OCI-LY7 (cell line): ENCODE results near the gene CMSS1. TPM values are rescaled to one million over a fixed set of nuclear protein-coding genes. Genes with fewer than 3 reads are reported as not detected.

Source experiments
- BruUV-seq: library from RNA; stranded (reverse); fragments of 400-500 nt; replicated peaks from 2 replicates; lab custom pipeline; 2021; lab: Mats Ljungman, UMichigan
- CTCF ChIA-PET: fragments of 300-600 bp; sonication (Branson Sonifier 250); formaldehyde crosslinking; loops from one replicate; lab custom pipeline; 2022; ENCODE audit warnings: antibody characterized with exemption; ENCODE audit not compliant: unreplicated experiment; lab: Charles Lee
- POLR2A ChIA-PET: fragments of 300-600 bp; sonication (Branson Sonifier 250); formaldehyde crosslinking; loops from one replicate; lab custom pipeline; 2022; ENCODE audit warnings: antibody characterized with exemption; lab: Charles Lee
- DNase-seq: peaks from one replicate; pipeline ENCODE4 v3.0.0-alpha.2; 2015; ENCODE audit warnings: low spot score
- H2AFZ ChIP-seq: fragments of 200-600 bp; sonication (generic), shearing (Covaris generic); 2 replicates; pipeline ENCODE4 v1.6.1; 2014; ENCODE audit warnings: mild to moderate bottlenecking, antibody characterized with exemption, low read length, moderate library complexity
- H3K27ac ChIP-seq: fragments of 200-600 bp; sonication (generic); 2 replicates; pipeline ENCODE4 v1.5.1; 2014; ENCODE audit warnings: mixed run types, low read depth, mild to moderate bottlenecking, moderate library complexity, low read length, inconsistent platforms; ENCODE audit not compliant: poor library complexity, severe bottlenecking
- H3K36me3 ChIP-seq: fragments of 200-600 bp; sonication (generic); 2 replicates; pipeline ENCODE4 v1.6.1; 2014; ENCODE audit warnings: mild to moderate bottlenecking, antibody characterized with exemption, low read length, moderate library complexity, mixed read lengths; ENCODE audit not compliant: insufficient read depth
- H3K4me1 ChIP-seq: fragments of 200-600 bp; sonication (generic); 2 replicates; pipeline ENCODE4 v1.5.1; 2014; ENCODE audit warnings: mild to moderate bottlenecking, low read length; ENCODE audit not compliant: insufficient read depth, poor library complexity, severe bottlenecking
- H3K4me2 ChIP-seq: fragments of 200-600 bp; sonication (generic); 2 replicates; pipeline ENCODE4 v1.6.1; 2014; ENCODE audit warnings: mild to moderate bottlenecking, low read length
- H3K4me3 ChIP-seq: fragments of 200-600 bp; sonication (generic); 2 replicates; pipeline ENCODE4 v1.5.1; 2014; ENCODE audit warnings: mild to moderate bottlenecking, low read depth, low read length; ENCODE audit not compliant: poor library complexity, severe bottlenecking
- H3K79me2 ChIP-seq: fragments of 200-600 bp; sonication (generic); 2 replicates; pipeline ENCODE4 v1.6.1; 2016; ENCODE audit warnings: low read depth, mild to moderate bottlenecking, low read length, moderate library complexity, mixed read lengths; ENCODE audit not compliant: insufficient read depth
- H3K9me2 ChIP-seq: fragments of 200-600 bp; sonication (generic); 2 replicates; pipeline ENCODE4 v1.6.1; 2016; ENCODE audit warnings: mild to moderate bottlenecking, low read length, mixed read lengths; ENCODE audit not compliant: insufficient read depth
- H3K9me3 ChIP-seq: fragments of 200-600 bp; sonication (generic); 2 replicates; pipeline ENCODE4 v1.6.1; 2014; ENCODE audit warnings: mild to moderate bottlenecking, mixed run types, low read length, mixed read lengths
- H4K20me1 ChIP-seq: fragments of 200-600 bp; sonication (generic); 2 replicates; pipeline ENCODE4 v1.6.1; 2014; ENCODE audit warnings: mild to moderate bottlenecking, antibody characterized with exemption, low read length, moderate library complexity, mixed read lengths; ENCODE audit not compliant: insufficient read depth
- CTCF ChIP-seq: fragments of 200-600 bp; sonication (generic); conservative IDR thresholded peaks from 2 replicates; pipeline ENCODE4 v1.5.1; 2014; ENCODE audit warnings: mild to moderate bottlenecking, antibody characterized with exemption, low read length, moderate library complexity, mixed read lengths
- EZH2phosphoT487 ChIP-seq: fragments of 200-600 bp; sonication (generic); IDR thresholded peaks from 2 replicates; pipeline ENCODE4 v1.6.1; 2018; ENCODE audit warnings: low read depth, borderline replicate concordance, mild to moderate bottlenecking, mixed run types, antibody characterized with exemption, low read length, moderate library complexity, mixed read lengths
- intact Hi-C: fragments of 100-400 bp; cut with micrococcal nuclease; formaldehyde crosslinking; loops from one replicate; pipeline ENCODE4 v1.10.0; 2022; ENCODE audit not compliant: unreplicated experiment
- total RNA-seq, 2 experiments: library from RNA; depleted of rRNA in 1 of 2; stranded (reverse); fragments of >200 nt in 1 of 2; shearing (Covaris generic) in 1 of 2; gene quantifications; 2 replicates each; pipeline ENCODE4 v1.2.3, GENCODE V29; 2014 to 2022

Gene CMSS1
- total RNA-seq, 2 experiments from 2014 or later: 25.7 to 46.6 TPM

GRCh38 chr3:100216713-100217112, 399.1 kb downstream of the CMSS1 start:
- H3K4me3 ChIP-seq: no peak overlapping the region
- intact Hi-C loops: no loop called here
- no peak overlapping the region for H2AFZ ChIP-seq
- H3K9me3 ChIP-seq: peaks cover 5% of the 10 kb centered on the region; the same call in 1 of the 2 replicates
- ChIA-PET CTCF (no interaction called here), POLR2A (no interaction called here)
- H3K27ac ChIP-seq: no peak overlapping the region
- TF ChIP-seq CTCF: no peak
- TF ChIP-seq EZH2phosphoT487: no peak
- H3K4me2 ChIP-seq: no peak overlapping the region
- no peak for DNase-seq
- no peaks in the 10 kb centered on the region for H3K79me2 ChIP-seq
- no peaks in the 10 kb centered on the region for H4K20me1 ChIP-seq
- no peaks in the 10 kb centered on the region for H3K9me2 ChIP-seq
- no peaks in the 10 kb centered on the region for H3K4me1 ChIP-seq
- no peaks in the 10 kb centered on the region for H3K36me3 ChIP-seq
- no TSS peak for BruUV-seq

GRCh38 chr3:100221159-100221558, 403.5 kb downstream of the CMSS1 start:
- no peak for TF ChIP-seq EZH2phosphoT487
- no peak for TF ChIP-seq CTCF
- intact Hi-C loops: no loop called here
- no peaks in the 10 kb centered on the region for H3K36me3 ChIP-seq
- no peak overlapping the region for H2AFZ ChIP-seq
- no peaks in the 10 kb centered on the region for H3K79me2 ChIP-seq
- H3K9me2 ChIP-seq: no peaks in the 10 kb centered on the region
- H3K4me3 ChIP-seq: no peak overlapping the region
- ChIA-PET CTCF (no interaction called here), POLR2A (interaction anchor here (0.6 kb wide), 1 partner anchor 183 kb away, joined by 3 read pairs; no protein-coding TSS in a partner anchor)
- DNase-seq: no peak
- no TSS peak for BruUV-seq
- H3K27ac ChIP-seq: no peak overlapping the region
- no peaks in the 10 kb centered on the region for H3K4me1 ChIP-seq
- no peaks in the 10 kb centered on the region for H4K20me1 ChIP-seq
- H3K9me3 ChIP-seq: peaks cover 5% of the 10 kb centered on the region; the same call in 1 of the 2 replicates
- no peak overlapping the region for H3K4me2 ChIP-seq

- Histone ChIP-seq H3K79me2 (no peaks in the 10 kb centered on the region), H3K4me3 (no peak overlapping the region), H3K4me1 (no peaks in the 10 kb centered on the region), H3K9me3 (peaks cover 5% of the 10 kb centered on the region; the same call in 1 of the 2 replicates), H3K9me2 (no peaks in the 10 kb centered on the region), H3K4me2 (no peak overlapping the region), H4K20me1 (no peaks in the 10 kb centered on the region), H3K27ac (no peak overlapping the region), H2AFZ (no peak overlapping the region), H3K36me3 (no peaks in the 10 kb centered on the region)
- TF ChIP-seq CTCF (no peak), EZH2phosphoT487 (no peak)
- DNase-seq: no peak
- no TSS peak for BruUV-seq
- intact Hi-C loops: no loop called here
- CTCF ChIA-PET: no interaction called here
- POLR2A ChIA-PET: no interaction called here
Measured at GRCh38 chr3:100225193-100225592, 407.5 kb downstream of the CMSS1 start.
